GM18873 (cell line): ENCODE data around the gene STAG1.
"Not testable (repeated sequence)": the region's sequence is repeated elsewhere in the genome, so short reads cannot be mapped to it uniquely, and the experiment has no call there.

ENCODE experiments used
- ATAC-seq: cut with Tn5 transposase; IDR thresholded peaks from one replicate; pipeline ENCODE4 v1.9.1; 2021; ENCODE audit warnings: mild to moderate bottlenecking, moderate library complexity, moderate number of reproducible peaks; ENCODE audit not compliant: unreplicated experiment, low FRiP score

The STAG1 gene

GRCh38 chr3:136709775-136710174 is 42.4 kb downstream of the STAG1 start:
- not testable (repeated sequence) for ATAC-seq

- ATAC-seq = no peak
Observed at GRCh38 chr3:136708333-136708985, 43.7 kb downstream of the STAG1 start.

DNA sequence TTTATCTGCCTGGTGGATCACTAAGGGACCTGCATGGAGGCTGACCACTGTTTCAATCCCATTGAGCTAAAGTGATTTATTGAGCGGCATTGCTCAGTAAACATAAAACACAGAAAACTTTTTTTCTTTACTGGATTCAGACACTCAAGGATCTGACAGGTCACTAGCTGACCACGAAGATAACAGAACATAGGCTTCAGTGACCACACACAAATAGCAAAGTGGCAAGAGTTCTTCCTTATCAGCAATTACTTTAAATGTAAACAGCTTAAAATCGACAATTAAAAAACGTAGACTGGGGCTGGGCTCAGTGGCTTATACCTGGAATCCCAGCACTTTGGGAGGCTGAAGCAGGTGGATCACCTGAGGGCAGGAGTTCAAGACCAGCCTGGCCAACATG is 48.7 kb downstream of the STAG1 start:
- no peak for ATAC-seq

GRCh38 chr3:136699271-136699828 is 52.8 kb downstream of the STAG1 start:
- ATAC-seq = no peak

GRCh38 chr3:136698361-136698760 is 53.8 kb downstream of the STAG1 start:
- ATAC-seq = no peak

DNA sequence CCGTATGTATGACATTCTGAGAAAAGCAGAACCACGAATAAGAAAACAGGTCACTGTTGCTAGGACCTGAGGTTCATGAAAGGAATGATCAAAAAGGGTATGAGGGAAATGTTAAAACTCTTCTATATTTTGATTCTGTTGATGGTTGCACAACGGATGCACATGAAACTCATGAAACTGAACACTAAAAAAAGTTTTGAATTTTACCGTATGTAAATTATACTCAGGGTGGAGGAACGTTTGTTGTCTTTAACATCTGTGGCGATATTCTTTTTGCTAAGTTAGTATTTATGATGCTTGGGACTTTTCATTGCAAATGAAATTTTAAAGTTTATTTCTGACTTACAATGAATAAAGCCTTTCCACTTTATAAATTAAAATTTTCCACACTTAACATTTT is 55.4 kb downstream of the STAG1 start:
- no peak for ATAC-seq

DNA sequence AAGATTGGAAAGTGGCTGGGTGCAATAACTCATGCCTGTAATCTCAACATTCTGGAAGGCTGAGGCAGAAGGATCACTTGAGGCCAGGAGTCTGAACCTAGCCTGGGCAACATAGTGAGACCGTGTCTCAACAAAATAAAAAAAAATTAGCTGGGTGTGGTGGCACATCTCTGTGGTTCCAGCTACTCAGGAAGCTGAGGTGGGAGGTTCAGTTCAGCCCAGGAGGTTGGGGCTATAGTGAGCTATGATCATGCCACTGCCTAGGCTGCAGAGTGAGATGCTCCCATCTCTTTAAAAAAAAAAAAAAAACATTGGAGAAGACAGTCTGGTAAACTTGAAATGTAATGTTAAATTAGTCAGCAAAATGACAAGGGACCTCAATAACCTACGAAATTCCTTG is 57.9 kb downstream of the STAG1 start:
- no peak for ATAC-seq

- ATAC-seq = no peak
Observed at GRCh38 chr3:136690599-136690998, 61.6 kb downstream of the STAG1 start.

DNA sequence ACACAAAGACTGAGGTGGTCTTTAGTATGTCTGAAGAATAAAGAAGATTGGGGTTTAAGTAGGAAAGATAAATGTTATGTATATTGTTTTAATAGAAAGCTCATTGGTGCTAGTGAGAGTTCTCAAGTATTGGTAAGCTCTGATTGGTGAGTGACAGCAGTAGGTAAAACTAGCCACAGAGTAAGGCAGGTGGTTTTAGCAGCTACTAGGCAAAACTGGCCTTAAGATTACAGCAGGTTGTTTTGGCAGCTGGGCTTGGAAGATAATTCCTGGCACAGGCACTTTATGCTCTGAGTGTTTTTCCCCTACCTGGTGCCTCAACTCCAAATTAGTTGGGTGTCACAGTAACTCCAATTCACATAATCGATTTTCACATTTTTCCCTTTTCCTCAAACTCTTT is 66.3 kb downstream of the STAG1 start:
- no peak for ATAC-seq

DNA sequence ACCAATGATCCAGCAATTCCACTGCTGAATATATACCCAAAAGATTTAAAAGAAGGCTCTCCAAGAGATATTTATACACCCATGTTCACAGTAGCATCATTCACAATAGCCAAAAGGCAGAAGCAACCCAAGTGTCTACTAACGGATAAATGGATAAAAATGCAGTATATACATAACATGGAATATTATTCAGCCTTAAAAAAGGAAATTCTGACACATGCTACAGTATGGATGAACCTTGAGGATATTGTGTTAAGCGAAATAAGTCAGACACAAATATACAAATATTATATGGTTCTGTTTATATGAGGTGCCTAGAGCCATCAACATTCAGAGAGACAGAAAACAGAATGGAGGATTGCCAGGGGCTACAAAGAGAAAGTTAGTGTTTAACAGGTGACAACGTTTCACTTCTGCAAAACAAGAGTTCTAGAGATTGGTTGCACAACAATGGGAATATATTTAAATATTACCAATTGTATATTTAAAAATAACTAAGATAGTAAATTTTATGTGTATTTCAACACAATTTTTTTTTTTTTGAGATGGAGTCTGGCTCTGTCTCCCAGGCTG is 69.4 kb downstream of the STAG1 start:
- no peak for ATAC-seq

DNA sequence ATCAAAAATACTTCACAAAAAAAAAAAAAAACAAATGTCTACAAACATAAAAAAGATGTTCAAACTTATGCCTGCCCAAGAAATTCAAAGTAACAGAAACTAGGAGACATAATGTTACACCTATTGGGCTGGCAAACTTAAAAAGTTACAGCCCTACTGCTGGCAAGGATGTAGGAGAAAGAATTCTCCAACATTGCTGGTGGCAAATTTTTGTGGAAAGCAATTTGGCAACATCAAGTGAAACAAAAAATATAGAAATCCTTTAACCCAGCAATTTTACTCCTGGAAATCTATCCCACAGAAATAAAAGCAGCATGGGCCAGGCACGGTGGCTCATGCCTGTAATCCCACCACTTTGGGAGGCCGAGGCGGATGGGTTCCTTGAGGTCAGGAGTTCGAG is 73.2 kb downstream of the STAG1 start:
- ATAC-seq = no peak

- ATAC-seq = no peak
Observed at GRCh38 chr3:136676009-136676408, 76.2 kb downstream of the STAG1 start.

DNA sequence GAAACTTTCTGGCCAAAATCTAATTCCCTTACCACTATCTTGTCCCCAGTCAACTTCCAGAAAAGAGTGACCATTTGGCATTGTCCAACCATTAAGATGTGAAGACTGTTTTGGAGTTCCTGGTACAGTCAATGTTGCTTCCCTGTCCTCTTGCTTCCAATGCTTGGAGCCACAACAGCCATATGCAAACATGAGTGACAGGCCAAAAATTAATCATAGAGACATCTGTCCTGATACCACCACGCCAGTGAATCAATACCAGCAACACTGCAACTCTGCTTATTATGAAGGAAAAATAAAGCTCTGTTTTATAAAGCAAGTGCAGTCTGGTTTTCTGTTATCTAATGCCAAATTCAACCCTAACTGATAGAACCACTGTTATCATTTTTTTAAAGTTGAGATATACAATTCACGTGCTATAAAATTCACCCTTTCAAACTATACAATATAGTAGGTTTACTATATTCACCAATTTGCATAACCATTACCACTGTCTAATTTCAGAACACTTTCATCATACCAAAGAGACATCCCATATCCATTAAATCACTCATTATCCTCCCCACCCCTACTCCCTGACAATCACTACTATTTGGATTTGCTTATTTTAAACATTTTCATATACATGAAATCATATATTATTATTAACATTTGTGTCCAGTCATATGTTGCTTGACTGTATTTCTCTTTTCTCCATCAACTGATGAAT is 76.9 kb downstream of the STAG1 start:
- ATAC-seq = no peak

GRCh38 chr3:136672457-136672856 is 79.7 kb downstream of the STAG1 start:
- ATAC-seq = no peak

GRCh38 chr3:136671921-136672320 is 80.3 kb downstream of the STAG1 start:
- ATAC-seq = no peak

GRCh38 chr3:136670166-136670565 is 82.0 kb downstream of the STAG1 start:
- no peak for ATAC-seq

GRCh38 chr3:136667081-136667480 is 85.1 kb downstream of the STAG1 start:
- ATAC-seq = no peak

DNA sequence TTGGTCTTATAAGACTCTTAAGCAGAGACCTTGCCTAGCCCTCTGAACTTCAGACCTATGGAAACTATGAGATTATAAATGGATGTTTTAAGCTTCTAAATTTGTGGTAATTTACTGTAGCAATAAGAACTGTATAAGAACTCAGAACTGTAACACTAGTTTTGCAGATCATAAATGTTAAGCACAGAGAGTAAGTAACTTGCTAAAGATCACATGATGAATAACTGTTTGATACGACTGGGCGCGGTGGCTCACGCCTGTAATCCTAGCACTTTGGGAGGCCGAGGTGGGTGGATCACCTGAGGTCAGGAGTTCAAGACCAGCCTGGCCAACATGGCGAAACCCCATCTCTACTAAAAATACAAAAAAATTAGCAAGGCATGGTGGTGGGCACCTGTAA is 85.9 kb downstream of the STAG1 start:
- ATAC-seq = not testable (repeated sequence)

GRCh38 chr3:136664771-136665170 is 87.4 kb downstream of the STAG1 start:
- ATAC-seq = no peak

GRCh38 chr3:136661282-136661681 is 90.9 kb downstream of the STAG1 start:
- ATAC-seq = no peak

DNA sequence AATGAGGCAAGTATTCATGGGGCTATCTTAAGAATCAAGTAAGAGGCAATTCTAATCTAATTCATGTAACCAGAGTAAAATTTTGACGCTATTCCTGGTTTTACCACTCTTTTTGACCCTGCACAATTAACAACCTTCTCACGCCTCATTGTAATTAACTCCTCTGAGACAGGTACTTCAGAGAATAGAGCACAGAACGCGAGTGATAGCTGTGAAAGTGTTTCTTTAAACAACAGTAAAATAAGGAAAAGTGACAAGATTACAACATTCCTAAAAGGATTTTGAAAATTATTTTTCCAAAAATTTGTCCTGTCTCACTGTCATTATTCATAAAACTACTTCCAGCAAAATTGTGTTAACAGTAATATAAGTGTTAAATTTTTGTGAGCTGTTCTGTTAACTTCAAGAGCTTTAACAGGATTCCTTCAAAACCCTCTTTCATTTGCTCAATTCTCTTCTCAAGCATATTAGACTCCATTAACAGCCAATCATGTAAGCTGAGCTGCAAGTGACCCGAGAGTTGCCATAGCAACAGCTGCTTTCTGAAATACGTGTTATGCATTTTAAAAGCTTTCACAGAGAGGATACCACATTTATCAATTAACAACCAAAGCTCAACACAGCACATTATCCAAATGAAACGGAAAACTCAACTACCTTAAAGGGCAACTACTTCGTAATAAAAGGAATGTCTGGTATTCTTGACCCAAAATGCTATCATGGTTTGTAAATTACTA is 93.1 kb downstream of the STAG1 start:
- no peak for ATAC-seq
